Right lobe of liver (tissue), 6 donors: ENCODE results near the gene SPATA6L. TPM values are rescaled to one million over a fixed set of nuclear protein-coding genes. Genes with fewer than 3 reads are reported as not detected.

ENCODE experiments used
- ATAC-seq, 4 donors: fragments of 200-7000 bp; cut with Tn5 transposase; one replicate each; pipeline ENCODE4 v1.9.1; 2020; ENCODE audit warnings: mild to moderate bottlenecking in 4 of 4, moderate library complexity in 4 of 4
- DNase-seq, 3 donors: peaks; one replicate each; pipeline ENCODE4 v3.0.0-alpha.2; 2020
- H3K27ac ChIP-seq, 3 donors: fragments of 200-600 bp; one replicate each; pipeline ENCODE4 v1.8.0; 2022
- H3K27me3 ChIP-seq, 2 donors: fragments of 200-600 bp; one replicate each; pipeline ENCODE4 v1.8.0; 2022
- H3K36me3 ChIP-seq, 4 donors: fragments of 200-600 bp; sonication (generic) in 1 of 4; one replicate each; pipeline versions ENCODE4 v1.5.1 to v1.8.0; 2017 to 2022; ENCODE audit warnings: control low read depth in 1 of 4
- H3K4me1 ChIP-seq, 4 donors: fragments of 200-600 bp; sonication (generic) in 1 of 4; one replicate each; pipeline versions ENCODE4 v1.5.1 to v1.8.0; 2017 to 2022; ENCODE audit warnings: control low read depth in 1 of 4
- H3K4me3 ChIP-seq, 3 donors: fragments of 200-600 bp; one replicate each; pipeline ENCODE4 v1.8.0; 2022
- H3K9me3 ChIP-seq, 4 donors: fragments of 200-600 bp; sonication (generic) in 1 of 4; one replicate each; pipeline versions ENCODE4 v1.5.1 to v1.8.0; 2017 to 2022; ENCODE audit warnings: control low read depth in 1 of 4
- CTCF ChIP-seq, 4 donors: fragments of 200-600 bp in 3 of 4; fragments of 450-650 bp in 1 of 4; IDR thresholded peaks; one replicate each; pipeline versions ENCODE4 v1.5.1 to v1.8.0; 2016 to 2022; ENCODE audit warnings: antibody characterized with exemption in 4 of 4, mild to moderate bottlenecking in 2 of 4
- POLR2A ChIP-seq: fragments of 450-650 bp; IDR thresholded peaks from one replicate; pipeline ENCODE4 v1.6.1; 2017; ENCODE audit warnings: antibody characterized with exemption, mild to moderate bottlenecking
- WGBS: methylation state at CpG from one replicate; pipeline ENCODE4 v1.1.6; 2018; ENCODE audit warnings: low coverage, low lambda C conversion rate; ENCODE audit not compliant: insufficient coverage; ENCODE audit errors: missing lambda C conversion rate; 5-methylcytosine and 5-hydroxymethylcytosine counted together
- intact Hi-C, 2 donors: fragments of 100-400 bp; cut with DNase I; formaldehyde crosslinking; loops; one replicate each; pipeline versions ENCODE4 v1.11.2 to v1.14.1; 2022
- total RNA-seq, 6 experiments: library from RNA; depleted of rRNA in 2 of 6; stranded (reverse); fragments of >200 nt in 2 of 6; fragmentation: NEBNext Ultra II Directional in 3 of 6; extraction: Animal tissue kit (Norgen Biotek cat#: 25700) in 3 of 6; gene quantifications; one replicate each; pipeline versions ENCODE4 v1.1.0 to v1.2.4, GENCODE V29; 2016 to 2023
- donor health status: DM: no; HTN: yes; CAD: no.
- donor health status: DM: no; HTN: no; CAD: no.
- donor health status: DM: no; HTN: no; CAD: no.
- donor health status: DM: no; HTN: yes; CAD: no.
- donor health status: DM: no; HTN: yes; CAD: no.

Gene SPATA6L
- total RNA-seq, 6 experiments from 2014 or later, result 3.7 to 18.8 (median 5.0) TPM

- ATAC-seq (no peak), DNase-seq (no peak)
- peaks cover 0 to 1% (median 0%) of the 10 kb centered on the region in 4 donors for H3K36me3 ChIP-seq
- intact Hi-C loops, result no loop called here
- H3K4me1 ChIP-seq, result peaks cover 0 to 37% (median 14%) of the 10 kb centered on the region in 4 donors
- no peaks in the 10 kb centered on the region for H3K9me3 ChIP-seq
- no peak overlapping the region for H3K27ac ChIP-seq
- WGBS, result 100% methylated on average over 1 of the region's 1 CpG
- no peaks in the 10 kb centered on the region for H3K27me3 ChIP-seq
- TF ChIP-seq POLR2A (no peak), CTCF (IDR thresholded peaks at IDR 0.05) (no peak)
- no peak overlapping the region for H3K4me3 ChIP-seq
These were observed 112.3 kb downstream of the SPATA6L start for GRCh38 chr9:4553951-4554381.

- Histone ChIP-seq H3K36me3 (peaks cover 0 to 1% (median 0%) of the 10 kb centered on the region in 4 donors), H3K4me1 (peaks cover 0 to 40% (median 16%) of the 10 kb centered on the region in 4 donors), H3K27me3 (no peaks in the 10 kb centered on the region), H3K27ac (peak overlapping the region; percentile 49 to 89 (median 80)), H3K9me3 (no peaks in the 10 kb centered on the region), H3K4me3 (no peak overlapping the region)
- intact Hi-C loops, result no loop called here
- peak in 1 of 3 donors; percentile 61 for DNase-seq
- 22% methylated on average over 4 of the region's 4 CpGs for WGBS
- no peak for TF ChIP-seq CTCF (IDR thresholded peaks at IDR 0.05)
- TF ChIP-seq POLR2A, result no peak
- ATAC-seq, result peak; percentile 61 to 83 (median 79)
These were observed 115.3 kb downstream of the SPATA6L start for GRCh38 chr9:4550777-4551484.

GRCh38 chr9:4549751-4550295 lies 116.5 kb downstream of the SPATA6L start:
- Histone ChIP-seq H3K4me1 (peaks cover 0 to 34% (median 16%) of the 10 kb centered on the region in 4 donors), H3K36me3 (peaks cover 0 to 1% (median 0%) of the 10 kb centered on the region in 4 donors), H3K9me3 (no peaks in the 10 kb centered on the region), H3K4me3 (no peak overlapping the region), H3K27ac (peak overlapping the region; percentile 49 to 89 (median 80)), H3K27me3 (no peaks in the 10 kb centered on the region)
- 46% methylated on average over 4 of the region's 4 CpGs for WGBS
- ATAC-seq (peak; percentile 40 to 73 (median 54)), DNase-seq (no peak)
- no peak for TF ChIP-seq CTCF (IDR thresholded peaks at IDR 0.05)
- no peak for TF ChIP-seq POLR2A
- intact Hi-C loops, result no loop called here

GRCh38 chr9:4548811-4549725 lies 117.2 kb downstream of the SPATA6L start:
- Histone ChIP-seq H3K27me3 (no peaks in the 10 kb centered on the region), H3K4me3 (no peak overlapping the region), H3K27ac (peak overlapping the region; percentile 49 to 89 (median 80)), H3K9me3 (no peaks in the 10 kb centered on the region), H3K4me1 (peaks cover 0 to 32% (median 16%) of the 10 kb centered on the region in 4 donors), H3K36me3 (peaks cover 0 to 1% (median 0%) of the 10 kb centered on the region in 4 donors)
- TF ChIP-seq CTCF (IDR thresholded peaks at IDR 0.05) (peak in 2 of 4 donors; percentile 12 to 35), POLR2A (no peak)
- ATAC-seq (peak in 3 of 4 donors; percentile 10 to 21 (median 17)), DNase-seq (no peak)
- 59% methylated on average over 7 of the region's 11 CpGs for WGBS
- intact Hi-C loops, result no loop called here
